ENCODE results near the gene SMYD4.

- TF ChIP-seq CTCF (IDR thresholded peaks at IDR 0.05 in 8 of 11, conservative IDR thresholded peaks at IDR 0.05 in 3 of 11) (no peak), POLR2AphosphoS5 (IDR thresholded peaks at IDR 0.05) (no peak)
Observed at GRCh38 chr17:1813088-1813487, 16.6 kb downstream of the SMYD4 start.

All from spleen (tissue), 7 donors.